ENCODE data around the gene IPCEF1. TPM values are rescaled to one million over a fixed set of nuclear protein-coding genes. Genes with fewer than 3 reads are reported as not detected.
"Not testable (repeated sequence)": the region's sequence is repeated elsewhere in the genome, so short reads cannot be mapped to it uniquely, and the experiment has no call there.

IPCEF1 gene
- total RNA-seq, 1 donor, result 0.54 TPM

- DNase-seq (ENCODE audit: low read depth), result peak; percentile 58
- no peak for TF ChIP-seq CTCF (IDR thresholded peaks at IDR 0.05; ENCODE audit: insufficient read depth, low read length)
- no peak overlapping the region for H3K4me3 ChIP-seq (ENCODE audit: low read depth, low read length)
Observed at GRCh38 chr6:154197196-154197860, 159.3 kb downstream of the IPCEF1 start.

- no peak for TF ChIP-seq CTCF (IDR thresholded peaks at IDR 0.05; ENCODE audit: insufficient read depth, low read length)
- no peak for DNase-seq (ENCODE audit: low read depth)
- H3K4me3 ChIP-seq (ENCODE audit: low read depth, low read length), result no peak overlapping the region
Observed at GRCh38 chr6:154196333-154196885, 160.2 kb downstream of the IPCEF1 start.

GRCh38 chr6:154187714-154188113 is 168.9 kb downstream of the IPCEF1 start:
- no peak overlapping the region for H3K4me3 ChIP-seq (ENCODE audit: low read depth, low read length)
- DNase-seq (ENCODE audit: low read depth), result no peak
- no peak for TF ChIP-seq CTCF (IDR thresholded peaks at IDR 0.05; ENCODE audit: insufficient read depth, low read length)

DNA sequence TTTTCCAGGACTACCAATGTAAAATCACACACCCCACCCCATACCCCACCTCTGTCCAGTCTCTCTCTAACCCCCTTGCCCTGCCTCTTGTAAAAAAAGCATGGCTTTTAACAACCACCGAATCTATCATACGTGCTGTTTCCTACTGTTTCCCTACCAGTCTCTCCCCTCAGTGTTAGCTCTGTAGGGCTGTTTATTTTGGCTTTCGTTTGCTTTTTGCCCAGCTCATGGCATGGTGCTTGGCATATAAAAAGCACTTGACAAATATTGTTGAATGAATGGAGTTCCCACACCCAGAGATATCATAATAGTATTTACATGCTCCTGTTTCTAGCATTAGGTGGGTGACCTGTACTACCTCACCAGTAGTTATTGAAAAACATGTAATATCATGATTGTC is 169.4 kb downstream of the IPCEF1 start:
- H3K4me3 ChIP-seq (ENCODE audit: low read depth, low read length), result no peak overlapping the region
- no peak for DNase-seq (ENCODE audit: low read depth)
- TF ChIP-seq CTCF (IDR thresholded peaks at IDR 0.05; ENCODE audit: insufficient read depth, low read length), result no peak

DNA sequence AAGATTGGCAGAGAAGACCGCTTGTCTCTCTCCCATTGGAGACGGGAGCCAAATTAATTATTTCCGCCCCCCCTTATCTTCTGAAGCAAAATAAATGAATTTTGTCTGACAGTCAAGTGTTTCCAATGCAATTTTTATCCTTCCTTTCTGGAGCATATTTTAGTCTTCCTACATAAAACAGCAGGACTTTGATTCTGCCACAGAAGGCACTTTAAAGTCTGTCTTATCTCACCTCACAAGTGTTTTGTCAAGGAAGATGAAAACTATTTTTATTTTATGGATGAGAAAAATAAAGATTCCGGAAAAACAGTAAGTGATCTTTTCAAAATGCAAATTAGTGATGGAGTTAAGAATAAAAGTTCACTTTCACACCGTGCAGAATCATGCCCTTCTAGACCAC is 177.2 kb downstream of the IPCEF1 start:
- no peak for TF ChIP-seq CTCF (IDR thresholded peaks at IDR 0.05; ENCODE audit: insufficient read depth, low read length)
- no peak overlapping the region for H3K4me3 ChIP-seq (ENCODE audit: low read depth, low read length)
- DNase-seq (ENCODE audit: low read depth), result no peak

DNA sequence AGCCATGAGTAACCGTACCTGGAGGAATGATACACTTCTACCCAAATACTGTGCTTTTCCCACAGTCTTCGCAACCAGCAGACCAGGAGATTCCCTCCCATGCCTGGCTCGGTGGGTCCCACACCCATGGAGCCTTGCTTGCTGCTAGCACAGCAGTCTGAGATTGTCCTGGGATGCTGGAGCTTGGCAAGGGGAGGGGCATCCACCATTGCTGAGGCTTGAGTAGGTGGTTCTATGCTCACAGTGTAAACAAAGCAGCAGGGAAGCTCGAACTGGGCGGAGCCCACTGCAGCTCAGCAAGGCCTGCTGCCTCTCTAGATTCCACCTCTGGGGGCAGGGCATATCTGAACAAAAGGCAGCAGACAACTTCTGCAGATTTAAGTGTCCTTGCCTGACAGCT is 184.2 kb downstream of the IPCEF1 start:
- not testable (repeated sequence) for DNase-seq (ENCODE audit: low read depth); H3K4me3 ChIP-seq (ENCODE audit: low read depth, low read length)

DNA sequence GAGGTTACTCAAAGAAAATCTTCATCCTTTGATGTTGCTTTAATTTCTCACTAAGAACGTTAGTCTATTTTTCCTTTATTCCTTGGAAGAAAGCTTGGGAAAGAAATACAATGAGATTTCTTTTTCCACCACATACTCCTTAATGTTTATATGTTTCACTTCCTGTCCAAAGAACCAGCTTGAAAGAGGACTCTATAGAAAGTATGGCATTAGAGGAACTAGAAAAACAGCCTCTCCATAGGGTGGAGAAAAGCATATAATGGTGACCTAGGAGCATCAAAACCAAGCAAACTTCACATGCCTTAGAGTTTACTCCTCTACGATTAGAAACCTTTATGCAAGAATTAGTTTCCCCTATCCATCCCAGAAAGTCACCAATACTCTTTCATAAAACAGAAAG is 186.5 kb downstream of the IPCEF1 start:
- DNase-seq (ENCODE audit: low read depth), result no peak
- no peak overlapping the region for H3K4me3 ChIP-seq (ENCODE audit: low read depth, low read length)
- no peak for TF ChIP-seq CTCF (IDR thresholded peaks at IDR 0.05; ENCODE audit: insufficient read depth, low read length)

Measured in fibroblast of the aortic adventitia (primary cell).